ENCODE data around the gene OXCT1.
"Not testable (repeated sequence)": the region's sequence is repeated elsewhere in the genome, so short reads cannot be mapped to it uniquely, and the experiment has no call there.

Gene OXCT1

GRCh38 chr5:41772056-41772455, 98.2 kb downstream of the OXCT1 start:
- no peak for FAIRE-seq

- FAIRE-seq: no peak
Measured at GRCh38 chr5:41770799-41771198, 99.4 kb downstream of the OXCT1 start.

GRCh38 chr5:41768692-41769091, 101.5 kb downstream of the OXCT1 start:
- no peak for FAIRE-seq

GRCh38 chr5:41764650-41765049, 105.6 kb downstream of the OXCT1 start:
- FAIRE-seq: no peak

DNA sequence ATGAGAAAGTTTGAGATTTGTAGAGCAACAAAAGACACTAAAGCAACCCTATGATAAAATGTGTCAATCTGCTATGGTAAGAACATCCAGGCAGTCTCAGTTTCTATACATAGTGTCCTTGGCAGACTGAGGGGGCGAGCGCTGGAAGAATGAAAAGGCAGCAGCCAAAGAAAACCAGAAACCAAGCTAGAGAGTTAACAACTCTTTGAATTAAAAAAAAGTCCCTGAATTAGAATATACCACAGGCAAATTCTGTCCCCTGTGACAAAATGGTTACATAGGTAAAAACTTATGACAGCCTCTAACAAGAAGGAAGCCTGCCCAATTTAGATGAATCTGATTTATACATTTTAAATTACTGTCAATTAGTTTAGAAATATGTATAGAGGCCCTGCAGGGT, 106.7 kb downstream of the OXCT1 start:
- no peak for FAIRE-seq

DNA sequence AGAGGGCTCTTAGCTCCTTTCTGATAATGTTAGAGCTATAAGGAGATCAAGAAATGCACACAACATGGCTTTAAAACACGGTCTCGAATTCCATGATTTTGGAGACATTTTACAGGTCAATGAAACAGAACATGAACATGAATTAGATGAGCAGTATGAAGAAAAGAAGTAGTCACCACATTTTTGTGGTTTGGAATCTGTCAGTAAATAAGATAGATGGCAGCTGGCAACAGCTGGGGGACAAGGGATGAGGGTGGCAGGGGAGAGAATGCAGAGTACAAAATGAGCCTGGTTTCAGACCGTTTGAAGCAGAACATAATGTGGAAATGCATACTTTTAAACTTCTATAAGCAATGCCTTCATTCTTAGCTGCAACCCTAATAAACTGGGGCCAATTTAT, 107.1 kb downstream of the OXCT1 start:
- FAIRE-seq: no peak

GRCh38 chr5:41762426-41762825, 107.8 kb downstream of the OXCT1 start:
- no peak for FAIRE-seq

- no peak for FAIRE-seq
Measured at GRCh38 chr5:41761663-41762062, 108.6 kb downstream of the OXCT1 start.

DNA sequence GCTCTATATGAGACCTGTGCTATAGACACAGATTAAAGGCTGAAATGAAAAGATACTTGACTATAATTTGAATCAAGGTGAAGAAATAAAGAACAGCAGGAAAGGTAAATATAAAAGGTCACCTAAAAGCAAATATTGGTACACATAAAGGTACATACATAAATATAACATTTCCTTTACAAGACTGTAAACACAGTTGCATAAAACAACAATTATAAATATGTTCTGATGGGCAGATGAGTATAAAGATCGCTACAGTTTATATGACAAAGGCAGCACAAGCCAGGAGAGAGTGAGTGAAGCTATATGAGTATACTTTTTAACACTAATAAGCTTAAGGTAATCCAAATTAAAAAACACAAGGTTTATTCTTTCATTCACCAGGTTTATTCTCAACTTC, 114.5 kb downstream of the OXCT1 start:
- no peak for FAIRE-seq

DNA sequence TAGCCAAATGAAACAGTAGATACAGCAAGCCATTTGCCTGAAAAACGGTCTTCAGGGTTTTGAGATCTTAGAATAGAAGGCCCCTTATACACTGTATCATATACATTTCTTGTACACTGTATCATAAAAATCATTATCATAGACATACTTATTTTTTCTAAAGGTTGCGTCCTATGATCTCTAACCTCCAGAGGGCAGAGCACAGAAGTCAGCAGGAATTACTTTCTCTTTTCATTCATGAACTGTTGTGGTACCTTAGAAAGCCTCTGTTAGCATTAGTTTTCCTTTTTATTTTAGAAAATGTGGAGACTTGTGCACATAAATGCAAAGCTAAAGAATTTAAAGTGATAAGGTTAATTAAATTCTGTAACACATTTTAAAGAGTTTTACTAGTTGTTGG, 115.4 kb downstream of the OXCT1 start:
- no peak for FAIRE-seq

GRCh38 chr5:41751867-41752266, 118.4 kb downstream of the OXCT1 start:
- no peak for FAIRE-seq

DNA sequence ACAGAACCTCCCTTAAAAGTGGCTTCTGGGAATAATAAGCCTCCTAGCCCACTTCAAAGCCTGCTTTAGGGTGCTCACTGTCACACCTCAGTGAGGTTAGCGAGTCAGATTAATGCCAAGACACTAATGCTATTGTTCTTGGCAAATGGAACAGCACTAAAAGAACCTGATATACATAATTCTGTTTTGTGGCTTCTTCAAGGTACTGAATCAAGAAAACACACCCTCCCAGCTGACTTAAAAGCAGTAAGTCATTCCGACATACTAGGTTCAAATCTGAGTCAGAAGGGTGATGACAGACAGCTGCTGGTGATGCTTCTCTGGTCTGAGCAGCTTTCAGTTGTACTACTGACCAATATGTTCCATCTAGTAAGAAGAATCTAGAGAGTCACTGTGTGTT, 121.6 kb downstream of the OXCT1 start:
- no peak for FAIRE-seq

DNA sequence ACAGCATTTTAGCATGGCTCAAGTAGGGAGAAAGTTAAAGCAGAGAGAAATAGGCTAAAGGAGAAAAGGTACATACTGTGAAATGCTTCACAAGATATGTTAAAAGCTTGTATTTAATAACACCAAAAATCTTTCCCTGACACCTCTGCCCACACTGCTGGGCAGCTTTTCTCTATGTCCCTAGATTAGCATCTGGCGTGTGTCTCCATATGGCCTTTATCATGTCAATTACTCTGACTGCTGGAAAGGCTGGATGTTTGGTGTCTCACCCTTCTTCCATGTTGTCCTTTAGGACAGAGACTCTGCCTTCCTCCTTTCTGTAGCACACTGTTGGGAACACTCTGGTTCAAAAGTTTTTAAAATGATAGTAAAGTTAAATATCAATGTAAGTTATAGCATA, 122.5 kb downstream of the OXCT1 start:
- no peak for FAIRE-seq

DNA sequence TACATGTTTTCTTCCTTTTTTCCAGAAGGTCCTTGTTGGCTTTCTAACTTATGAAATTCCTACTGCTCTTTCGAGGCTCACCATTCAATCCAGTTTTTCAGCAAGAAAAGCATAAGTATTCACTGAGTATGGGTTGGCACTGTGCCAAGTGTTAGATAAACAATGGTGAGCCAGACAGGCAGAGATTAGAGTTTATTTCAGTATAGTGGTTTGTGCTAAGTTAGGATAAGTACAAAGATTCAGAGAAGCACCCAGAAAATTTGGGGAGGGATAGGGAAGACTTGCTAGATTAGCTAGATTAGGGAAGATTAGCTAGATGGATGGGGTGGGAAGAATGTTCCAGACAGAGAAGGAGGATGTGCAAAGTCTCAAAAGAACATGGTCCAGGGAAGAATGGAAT, 122.9 kb downstream of the OXCT1 start:
- no peak for FAIRE-seq

GRCh38 chr5:41742608-41743007, 127.6 kb downstream of the OXCT1 start:
- not testable (repeated sequence) for FAIRE-seq

DNA sequence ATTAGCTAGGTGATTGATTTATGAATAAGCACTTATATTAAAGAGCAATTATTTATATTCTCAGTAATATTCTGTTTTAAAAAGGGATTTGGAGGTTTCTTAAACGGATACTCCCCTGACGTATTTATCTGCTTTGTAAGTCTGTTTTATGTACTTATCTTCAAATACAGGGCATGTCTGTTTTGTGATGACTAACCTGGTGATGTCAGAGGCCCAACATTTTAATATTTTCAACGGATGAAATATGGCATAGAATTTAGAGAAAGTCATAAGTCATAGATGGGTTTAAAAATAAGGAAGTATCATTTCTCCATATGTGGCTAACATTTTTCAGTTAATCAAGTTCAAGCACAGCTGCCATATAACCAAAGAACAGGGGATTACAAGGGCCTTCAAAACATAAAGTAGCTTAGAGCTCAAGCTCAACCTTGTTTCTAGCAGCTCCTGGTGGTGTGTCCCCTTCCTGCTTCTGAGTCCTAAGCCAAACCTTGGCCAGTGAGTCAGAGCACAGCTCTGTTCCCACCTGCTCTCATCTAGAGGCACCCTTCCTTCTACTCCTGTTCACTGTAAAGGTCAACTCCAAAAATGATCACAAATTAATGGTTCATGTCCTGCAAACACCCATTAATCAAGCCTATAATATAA, 131.4 kb downstream of the OXCT1 start:
- no peak for FAIRE-seq

DNA sequence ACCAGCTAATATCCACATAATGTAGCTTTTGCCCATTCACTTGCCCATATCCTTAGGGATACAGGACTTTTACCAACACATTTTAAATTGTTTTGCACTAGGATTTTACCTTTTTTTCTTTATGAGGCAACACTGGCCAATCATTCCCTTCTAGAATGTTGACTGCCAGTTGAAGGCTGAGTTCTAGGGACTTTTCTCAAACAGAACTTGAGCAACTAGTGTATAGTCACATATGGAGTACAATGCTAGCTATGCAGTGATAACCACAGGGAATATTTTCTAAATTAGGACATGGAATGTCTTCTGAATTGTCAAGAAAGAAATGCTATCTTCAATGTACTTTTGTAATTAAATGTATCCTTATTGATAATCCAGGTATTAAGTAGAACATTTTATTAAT, 133.6 kb downstream of the OXCT1 start:
- FAIRE-seq: no peak

DNA sequence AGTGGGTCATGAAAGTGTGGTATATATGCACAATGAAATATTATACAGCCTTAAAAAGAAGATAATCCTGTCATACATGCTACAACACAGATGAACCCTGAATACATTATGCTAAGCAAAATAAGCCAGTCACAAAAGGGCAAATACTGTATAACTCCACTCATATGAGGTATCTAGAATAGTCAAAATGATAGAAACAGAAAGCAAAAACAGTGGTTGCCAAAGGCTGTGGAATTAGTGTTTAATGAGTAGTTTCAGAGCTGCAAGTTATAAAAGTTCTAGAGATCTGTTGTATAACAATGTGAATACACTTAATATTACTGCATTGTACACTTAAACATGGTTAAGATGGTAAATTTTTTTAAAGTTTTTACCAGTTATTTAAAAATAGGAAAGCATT, 135.0 kb downstream of the OXCT1 start:
- no peak for FAIRE-seq

GRCh38 chr5:41729381-41729780, 140.8 kb downstream of the OXCT1 start:
- FAIRE-seq: not testable (repeated sequence)

DNA sequence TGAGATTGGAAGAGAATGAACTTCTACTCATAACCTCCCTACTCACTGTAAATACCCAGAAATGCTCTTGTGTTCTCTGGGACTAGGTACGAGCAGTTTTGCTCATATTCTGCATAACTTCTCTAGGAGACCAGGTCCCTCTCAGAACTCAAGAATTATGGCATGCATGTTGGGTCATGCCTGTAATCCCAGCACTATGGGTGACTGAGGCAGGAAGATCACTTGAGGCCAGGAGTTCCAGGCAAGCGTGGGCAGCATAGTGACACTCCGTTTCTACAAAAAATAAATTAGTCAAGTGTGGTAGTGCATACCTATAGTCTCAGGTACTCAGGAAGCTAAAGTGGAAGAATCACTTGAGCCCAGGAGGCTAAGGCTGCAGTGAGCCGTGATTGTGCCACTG, 141.9 kb downstream of the OXCT1 start:
- no peak for FAIRE-seq

- no peak for FAIRE-seq
Measured at GRCh38 chr5:41722359-41722950, 147.8 kb downstream of the OXCT1 start.

GRCh38 chr5:41721516-41721915, 148.7 kb downstream of the OXCT1 start:
- no peak for FAIRE-seq

DNA sequence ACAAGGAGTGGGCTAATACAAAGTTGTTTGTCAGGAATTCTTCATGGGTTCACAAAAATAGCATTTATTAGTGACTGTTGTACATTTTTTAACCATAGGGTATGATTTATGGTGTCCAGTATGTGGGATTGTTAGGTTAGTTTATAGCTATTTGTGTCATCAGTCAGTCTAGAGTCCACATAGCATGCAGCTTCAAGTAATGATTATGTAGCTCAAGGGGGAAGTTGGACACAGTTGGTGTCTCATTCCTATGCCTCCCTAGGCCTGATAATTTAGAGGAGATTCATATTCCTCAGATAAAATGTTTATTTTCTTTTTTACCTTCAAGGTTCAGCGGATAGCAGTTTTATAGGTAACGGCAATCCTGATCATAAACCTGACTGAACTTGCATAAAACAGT, 153.8 kb downstream of the OXCT1 start:
- FAIRE-seq: no peak

- not testable (repeated sequence) for FAIRE-seq
Measured at GRCh38 chr5:41714446-41714845, 155.8 kb downstream of the OXCT1 start.

GRCh38 chr5:41708604-41708940, 161.7 kb downstream of the OXCT1 start:
- FAIRE-seq: no peak
